ENCODE data around the gene YPEL3.

YPEL3 gene

DNA sequence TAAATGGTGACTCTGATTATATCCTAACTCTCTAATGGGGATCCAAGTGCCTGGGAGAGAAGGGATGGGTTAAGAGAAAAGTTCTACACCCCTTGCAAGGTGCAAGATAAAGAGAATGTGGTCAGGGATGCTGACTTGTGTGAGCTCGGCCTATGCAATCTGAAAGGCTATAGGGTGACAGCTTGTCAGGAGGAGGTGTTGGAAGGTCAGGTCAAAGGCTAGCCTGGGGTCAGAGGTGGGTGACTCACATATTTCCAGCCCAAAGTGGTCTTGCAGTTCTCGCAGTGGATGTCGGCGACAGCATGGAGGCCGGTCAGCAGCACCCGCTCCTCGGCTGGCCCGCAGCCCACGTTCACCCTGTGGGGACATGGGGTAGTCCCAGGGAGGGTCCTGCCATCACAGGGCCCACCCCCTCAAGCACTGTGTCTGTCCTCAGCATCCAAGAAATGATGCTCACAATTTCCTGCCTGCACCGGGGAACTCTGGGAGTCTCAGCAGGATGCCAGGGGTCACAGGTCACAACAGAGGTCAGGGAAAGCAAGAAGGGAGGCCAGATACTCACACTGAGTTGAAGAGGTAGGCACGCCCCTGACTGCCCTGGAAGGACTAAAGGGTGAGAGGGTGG lies 1.4 kb downstream of the YPEL3 start:
- no peak for DNase-seq (ENCODE audit: low read depth, low spot score)
- no peak overlapping the region for H3K4me3 ChIP-seq (ENCODE audit: low read length)

DNA sequence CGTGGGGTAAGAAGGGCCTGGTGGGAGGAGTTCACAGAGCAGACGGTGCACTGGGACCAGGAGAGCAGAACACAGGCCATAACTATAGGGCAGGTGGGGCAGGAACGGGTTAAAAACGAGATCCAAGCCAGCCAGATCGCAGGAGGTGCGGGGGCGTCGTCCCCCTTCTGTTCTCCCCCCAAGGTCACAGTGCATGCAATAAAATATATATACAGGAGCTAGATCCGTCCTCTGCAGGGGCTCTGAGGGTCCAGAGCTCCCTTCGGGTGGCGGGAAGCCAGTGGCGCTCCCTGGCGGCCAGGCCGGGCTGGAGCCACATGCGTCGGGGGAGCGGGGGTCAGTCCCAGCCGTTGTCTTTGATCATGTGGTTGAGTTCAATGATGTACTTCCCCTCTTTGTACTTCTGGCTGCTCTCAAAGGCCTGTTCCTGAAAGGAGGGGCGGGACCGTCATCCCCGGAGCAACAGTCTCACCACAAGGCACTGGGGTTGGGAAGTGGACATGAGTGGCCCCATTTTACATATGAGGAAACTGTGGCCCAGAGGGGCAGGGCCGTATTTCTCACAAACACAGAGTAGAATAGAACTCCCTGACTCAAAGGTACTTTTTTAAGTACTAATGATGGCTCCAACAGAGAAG lies 3.5 kb downstream of the YPEL3 start:
- peak overlapping the region; percentile 92 for H3K4me3 ChIP-seq (ENCODE audit: low read length)
- peak; percentile 76 for DNase-seq (ENCODE audit: low read depth, low spot score)

DNA sequence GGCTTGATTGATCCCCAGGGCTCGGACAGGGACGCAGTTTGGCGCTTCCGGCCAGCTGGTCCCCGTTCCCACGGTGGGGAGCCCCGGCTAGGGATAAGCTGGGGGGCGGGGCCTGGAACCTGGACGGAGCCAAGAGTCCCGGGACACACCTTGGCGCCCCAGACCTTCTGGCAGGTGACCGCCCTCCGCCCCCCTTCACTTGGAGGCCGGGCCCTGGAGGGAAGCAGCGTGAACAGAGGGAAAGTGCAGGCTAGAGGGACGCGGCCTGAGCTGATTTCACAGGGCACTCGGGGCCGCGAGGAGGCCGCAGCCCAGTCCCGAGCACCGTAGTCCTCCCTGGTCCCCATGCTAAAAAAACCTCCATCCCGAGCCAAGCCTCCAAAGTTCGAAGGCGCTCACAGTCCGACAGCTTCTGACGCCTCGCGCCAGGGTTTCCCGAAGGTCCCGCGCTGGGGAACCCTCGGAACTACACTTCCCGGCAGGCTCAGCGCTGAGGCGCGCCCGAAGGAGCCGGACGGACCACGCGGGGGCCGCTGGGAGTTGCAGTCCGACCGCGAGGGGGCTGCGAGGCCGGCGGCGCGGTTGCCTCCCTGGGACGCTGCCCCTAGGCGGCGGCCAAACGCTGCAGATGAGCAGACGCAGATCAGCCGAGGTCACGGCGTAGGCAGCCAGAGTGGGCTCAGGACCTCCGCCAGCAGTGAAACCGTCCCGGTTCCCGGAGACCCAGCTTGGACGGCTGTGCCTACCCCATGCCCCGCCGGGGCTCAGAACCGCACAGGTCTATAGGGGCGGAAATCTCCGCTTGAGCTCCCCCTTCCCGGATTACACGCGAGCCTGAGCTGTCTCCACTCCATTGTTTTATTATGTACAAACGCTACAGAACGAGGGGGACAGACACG lies 4.3 kb downstream of the YPEL3 start, which contains the start of gene TBX6:
TBX6 (minus strand) TSS at position 451 of the 899 bp plus-strand sequence. CDS start 731 bp downstream, outside the sequence.
- H3K4me3 ChIP-seq (ENCODE audit: low read length), result peak within 1 kb of the TSS; percentile 92
- DNase-seq (ENCODE audit: low read depth, low spot score), result peak; percentile 87

DNA sequence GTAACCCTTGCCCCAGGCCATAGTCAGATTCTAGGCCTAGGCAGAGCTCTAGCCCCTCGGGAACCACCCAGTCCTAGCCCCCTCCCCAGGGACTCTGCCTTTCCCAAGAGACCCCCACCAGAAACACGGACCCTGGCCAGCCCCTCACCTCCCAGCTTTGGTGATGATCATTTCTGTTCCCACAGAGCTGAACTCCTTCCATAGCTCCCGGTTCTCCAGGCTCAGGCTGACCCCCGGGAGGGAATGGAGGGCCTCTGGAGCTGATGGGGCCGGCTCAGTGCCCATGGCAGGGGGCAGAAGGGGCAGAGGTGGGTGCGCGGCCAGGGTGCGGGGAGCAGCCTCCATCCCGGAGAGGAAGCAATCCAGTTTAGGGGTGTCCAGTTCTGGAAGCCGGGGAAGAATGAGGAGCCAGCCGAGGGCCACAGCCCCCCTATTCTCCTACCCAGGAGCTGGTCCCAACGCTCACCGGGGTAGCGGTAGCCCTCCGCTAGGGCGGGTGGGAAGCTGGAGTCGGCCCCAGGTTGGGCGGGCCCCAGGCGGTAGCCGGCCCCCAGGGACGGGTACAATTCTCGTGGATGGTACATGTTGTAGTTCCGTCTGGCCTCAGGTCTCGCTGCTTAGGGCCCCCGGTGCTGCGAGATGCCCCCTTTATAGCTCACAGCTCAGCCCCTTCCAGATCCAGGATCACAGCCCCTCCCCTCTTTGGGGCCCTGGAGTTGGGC lies 5.2 kb downstream of the YPEL3 start:
- no peak overlapping the region for H3K4me3 ChIP-seq (ENCODE audit: low read length)
- no peak for DNase-seq (ENCODE audit: low read depth, low spot score)

DNA sequence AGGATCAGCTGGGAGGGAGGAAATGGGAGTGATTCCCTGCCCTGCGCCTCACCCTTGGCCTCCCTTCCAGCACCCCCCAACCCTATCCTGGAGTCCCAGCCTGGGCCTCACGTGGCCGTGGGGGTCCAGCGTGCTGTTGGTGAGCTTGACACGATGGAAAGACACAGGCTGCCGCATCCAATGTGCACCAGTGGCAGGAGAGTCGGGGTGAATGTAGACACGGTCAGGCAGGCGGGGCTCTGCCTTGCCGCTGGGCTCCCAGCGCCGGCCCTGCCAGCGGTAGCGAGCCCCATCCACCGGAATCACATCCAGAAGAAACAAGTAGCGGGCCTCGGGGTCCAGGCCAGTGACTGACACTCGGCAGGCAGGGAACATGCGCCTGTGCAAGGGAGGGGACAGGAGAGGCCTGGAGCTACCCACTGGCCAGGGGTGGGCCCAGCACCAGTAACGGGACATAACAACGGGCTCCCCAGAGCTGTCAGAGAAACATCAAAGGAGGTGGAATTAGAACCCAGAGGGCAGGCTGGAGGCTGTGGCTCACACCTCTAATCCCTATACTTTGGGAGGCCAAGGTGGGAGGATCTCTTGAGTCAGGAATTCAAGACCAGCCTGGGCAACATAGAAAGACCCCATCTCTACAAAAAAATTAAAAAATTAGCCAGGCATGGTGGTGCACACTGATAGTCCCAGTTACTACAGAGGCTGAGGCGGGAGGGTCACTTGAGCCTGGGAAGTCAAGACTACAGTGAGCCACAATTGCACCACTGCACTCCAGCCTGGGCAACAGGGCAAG lies 7.0 kb downstream of the YPEL3 start:
- no peak overlapping the region for H3K4me3 ChIP-seq (ENCODE audit: low read length)
- no peak for DNase-seq (ENCODE audit: low read depth, low spot score)

DNA sequence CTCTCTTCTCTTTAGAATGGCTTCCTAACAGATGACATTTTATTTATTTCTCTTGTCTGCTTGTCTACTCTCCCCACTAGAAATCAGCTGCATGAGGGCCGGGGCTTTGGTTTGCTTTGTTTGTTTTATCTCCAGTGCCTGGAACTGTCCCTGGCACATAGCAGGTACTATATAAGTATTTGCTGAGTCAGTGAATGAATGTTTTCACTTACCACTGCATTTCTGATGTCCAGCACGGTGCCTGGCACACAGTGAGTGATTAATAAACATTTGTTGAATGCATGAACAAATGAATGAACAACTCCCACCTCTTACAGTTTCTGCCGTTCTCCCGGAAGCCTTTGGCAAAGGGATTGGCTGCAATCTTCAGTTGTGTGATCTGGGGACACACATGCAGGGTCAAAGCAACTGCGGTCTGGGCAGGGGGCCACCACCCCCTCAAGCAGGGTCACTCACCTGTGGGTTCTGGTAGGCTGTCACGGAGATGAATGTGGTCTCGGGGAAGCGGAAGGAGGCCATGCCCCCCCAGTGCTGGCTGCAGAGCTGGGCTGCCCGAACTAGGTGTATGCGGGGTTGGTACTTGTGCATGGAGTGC lies 7.7 kb downstream of the YPEL3 start:
- H3K4me3 ChIP-seq (ENCODE audit: low read length), result no peak overlapping the region
- DNase-seq (ENCODE audit: low read depth, low spot score), result no peak

DNA sequence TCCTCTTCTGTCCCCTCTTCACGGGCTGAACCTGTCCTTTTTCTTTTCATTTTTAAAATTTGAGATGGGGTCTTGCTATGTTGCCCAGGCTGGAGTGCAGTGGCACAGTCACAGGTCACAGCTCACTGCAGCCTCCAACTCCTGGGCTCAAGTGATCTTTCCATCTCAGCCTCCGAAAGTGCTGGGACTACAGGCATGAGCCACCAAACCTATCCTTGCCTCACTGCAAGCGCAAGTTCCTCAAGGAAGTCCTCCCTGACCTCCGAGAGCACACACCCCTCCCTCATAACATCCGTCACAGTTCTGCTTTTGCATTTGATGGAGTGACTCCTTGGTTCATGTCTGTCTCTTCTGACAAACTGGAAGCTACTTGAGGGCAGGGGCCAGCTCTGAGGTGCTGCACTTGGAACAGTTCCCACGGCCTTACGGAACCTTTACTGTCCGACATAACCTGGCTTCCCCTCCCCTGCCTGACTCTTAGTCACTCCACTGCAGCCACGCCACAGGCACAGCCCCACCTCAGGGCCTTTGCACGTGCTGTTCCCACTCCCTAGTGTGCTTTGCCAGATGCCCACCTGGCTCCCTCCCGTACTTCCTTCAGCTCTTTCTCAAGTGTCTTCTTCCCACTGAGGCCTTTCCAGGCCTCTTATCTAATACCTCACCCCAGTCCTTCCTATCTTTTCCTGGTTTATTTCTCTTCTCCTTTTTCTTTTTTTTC lies 8.7 kb downstream of the YPEL3 start:
- DNase-seq (ENCODE audit: low read depth, low spot score), result no peak
- H3K4me3 ChIP-seq (ENCODE audit: low read length), result no peak overlapping the region

DNA sequence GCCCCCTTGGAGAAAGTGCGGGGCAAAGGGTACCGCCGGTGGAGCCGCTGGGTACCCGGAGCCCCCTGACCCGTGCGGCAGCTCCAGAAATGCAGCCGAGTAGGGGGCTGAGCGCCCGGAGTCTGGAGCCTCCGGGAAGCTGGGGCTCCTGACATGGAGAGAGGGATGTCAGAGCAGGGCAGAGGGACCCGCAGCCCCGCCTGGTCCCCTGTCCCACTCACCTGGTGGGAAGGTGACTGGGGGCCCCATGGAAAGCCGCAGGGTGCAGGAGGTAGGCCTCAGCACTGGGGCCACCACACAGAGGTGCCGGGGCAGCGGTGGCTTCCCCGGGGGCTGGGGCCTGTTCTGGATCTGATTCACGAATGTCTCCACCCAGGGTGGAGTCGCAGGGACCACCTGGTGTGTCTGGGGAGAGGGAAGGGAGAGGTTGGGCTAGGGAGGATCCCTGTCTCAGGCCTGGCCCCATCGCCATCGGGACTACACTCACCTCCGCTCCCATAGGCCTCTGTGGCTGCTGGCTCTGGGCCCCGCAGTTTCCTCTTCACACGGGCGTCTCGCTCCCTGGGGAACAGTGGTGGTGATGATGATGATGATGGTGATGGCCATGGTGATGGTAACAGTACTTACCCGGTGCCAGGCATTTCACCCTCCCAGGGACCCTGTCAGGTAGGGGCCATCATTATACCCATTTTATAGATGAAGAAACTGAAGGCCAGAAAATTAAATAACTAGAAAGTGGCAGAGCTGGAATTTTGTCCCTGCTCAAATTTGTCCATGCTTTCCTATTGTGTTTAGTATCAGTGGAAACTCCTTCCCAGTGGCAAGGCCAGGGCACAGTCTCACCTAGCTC lies 9.5 kb downstream of the YPEL3 start:
- no peak for DNase-seq (ENCODE audit: low read depth, low spot score)
- no peak overlapping the region for H3K4me3 ChIP-seq (ENCODE audit: low read length)

DNA sequence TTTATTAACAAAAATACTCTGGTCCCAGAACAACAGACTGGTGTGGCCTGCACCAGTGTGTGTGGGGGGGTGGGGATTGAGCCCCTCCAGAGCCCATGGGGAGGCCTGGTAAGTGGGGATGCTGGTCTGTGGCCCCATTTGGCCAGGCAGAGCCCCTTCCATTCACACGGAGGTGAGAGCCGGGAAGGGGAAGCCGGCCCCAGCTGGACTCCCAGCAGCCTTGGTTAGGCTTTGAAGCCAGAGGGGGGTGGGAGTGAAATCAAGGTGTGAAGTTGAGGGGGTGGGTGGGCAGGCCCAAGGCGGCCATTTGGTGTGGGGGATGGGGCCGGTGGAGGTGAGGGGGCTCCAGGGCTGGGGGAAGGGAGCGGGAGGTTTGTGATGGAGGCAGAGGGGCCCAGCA lies 10.2 kb downstream of the YPEL3 start:
- DNase-seq (ENCODE audit: low read depth, low spot score), result no peak

DNA sequence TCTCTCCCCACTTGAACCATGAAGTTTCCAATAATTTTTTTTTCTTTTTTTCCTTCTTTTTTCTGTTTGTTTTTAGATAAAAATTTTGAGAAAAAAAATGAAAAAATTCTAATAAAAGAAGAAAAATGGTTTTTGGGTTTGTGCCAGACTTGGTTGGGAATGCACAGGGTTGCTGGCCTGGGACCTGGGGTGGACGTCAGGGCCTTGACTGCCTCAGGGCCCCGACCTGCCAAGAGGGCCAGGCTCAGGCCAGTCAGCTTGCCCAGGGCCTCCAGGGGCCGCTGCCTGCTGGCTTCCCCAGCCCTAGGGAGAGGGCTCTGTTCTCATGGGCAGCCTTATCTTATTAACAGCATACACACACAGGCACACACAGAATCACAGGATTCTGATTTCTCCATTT lies 10.8 kb downstream of the YPEL3 start:
- DNase-seq (ENCODE audit: low read depth, low spot score), result no peak
- H3K4me3 ChIP-seq (ENCODE audit: low read length), result no peak overlapping the region

More for the DNA sequence above, 10.2 kb downstream of the YPEL3 start:
- H3K4me3 ChIP-seq (ENCODE audit: low read length), result no peak overlapping the region

DNA sequence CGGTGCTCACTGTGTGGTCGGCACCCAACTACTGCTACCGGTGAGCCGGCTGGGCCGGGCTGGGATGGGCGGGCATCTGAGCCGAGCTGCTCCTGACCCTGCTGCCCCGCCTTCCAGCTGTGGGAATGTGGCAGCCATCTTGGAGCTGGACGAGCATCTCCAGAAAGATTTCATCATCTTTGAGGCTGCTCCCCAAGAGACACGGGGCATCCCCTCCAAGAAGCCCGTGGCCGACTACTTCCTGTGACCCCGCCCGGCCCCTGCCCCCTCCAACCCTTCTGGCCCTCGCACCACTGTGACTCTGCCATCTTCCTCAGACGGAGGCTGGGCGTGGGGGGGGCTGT lies 11.2 kb downstream of the YPEL3 start:
- no peak overlapping the region for H3K4me3 ChIP-seq (ENCODE audit: low read length)
- no peak for DNase-seq (ENCODE audit: low read depth, low spot score)

DNA sequence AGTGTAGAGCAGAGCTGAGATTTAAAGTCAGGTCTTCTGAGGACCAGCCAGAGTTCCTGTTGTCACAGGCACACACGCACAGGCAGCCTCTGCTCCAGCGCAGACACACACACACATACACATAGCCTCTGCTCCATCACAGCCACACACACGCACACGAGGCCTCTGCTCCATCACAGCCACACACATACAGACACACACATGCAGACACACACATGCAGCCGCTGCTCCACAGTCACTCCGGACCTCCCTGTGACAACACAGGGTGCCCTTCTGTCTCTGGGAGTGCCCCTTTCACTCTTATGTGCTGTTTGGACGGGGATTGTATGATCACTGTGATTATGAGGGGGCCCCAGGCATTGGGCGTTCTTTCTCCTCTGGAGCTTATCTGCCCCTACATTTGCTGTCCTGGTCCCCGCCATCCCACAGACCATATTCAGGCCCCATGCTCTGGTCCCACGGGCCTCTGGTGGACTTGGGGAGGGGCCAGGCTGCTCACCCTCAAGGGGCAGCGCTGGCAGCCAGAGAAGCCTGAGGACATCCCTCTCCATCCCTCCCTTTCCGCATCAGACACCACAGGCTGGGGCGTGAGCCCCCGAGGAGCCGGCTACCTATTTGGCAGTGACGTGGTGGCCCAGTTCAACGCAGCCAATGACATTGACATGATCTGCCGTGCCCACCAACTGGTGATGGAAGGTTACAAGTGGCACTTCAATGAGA lies 11.8 kb downstream of the YPEL3 start:
- DNase-seq (ENCODE audit: low read depth, low spot score), result no peak
- H3K4me3 ChIP-seq (ENCODE audit: low read length), result no peak overlapping the region

DNA sequence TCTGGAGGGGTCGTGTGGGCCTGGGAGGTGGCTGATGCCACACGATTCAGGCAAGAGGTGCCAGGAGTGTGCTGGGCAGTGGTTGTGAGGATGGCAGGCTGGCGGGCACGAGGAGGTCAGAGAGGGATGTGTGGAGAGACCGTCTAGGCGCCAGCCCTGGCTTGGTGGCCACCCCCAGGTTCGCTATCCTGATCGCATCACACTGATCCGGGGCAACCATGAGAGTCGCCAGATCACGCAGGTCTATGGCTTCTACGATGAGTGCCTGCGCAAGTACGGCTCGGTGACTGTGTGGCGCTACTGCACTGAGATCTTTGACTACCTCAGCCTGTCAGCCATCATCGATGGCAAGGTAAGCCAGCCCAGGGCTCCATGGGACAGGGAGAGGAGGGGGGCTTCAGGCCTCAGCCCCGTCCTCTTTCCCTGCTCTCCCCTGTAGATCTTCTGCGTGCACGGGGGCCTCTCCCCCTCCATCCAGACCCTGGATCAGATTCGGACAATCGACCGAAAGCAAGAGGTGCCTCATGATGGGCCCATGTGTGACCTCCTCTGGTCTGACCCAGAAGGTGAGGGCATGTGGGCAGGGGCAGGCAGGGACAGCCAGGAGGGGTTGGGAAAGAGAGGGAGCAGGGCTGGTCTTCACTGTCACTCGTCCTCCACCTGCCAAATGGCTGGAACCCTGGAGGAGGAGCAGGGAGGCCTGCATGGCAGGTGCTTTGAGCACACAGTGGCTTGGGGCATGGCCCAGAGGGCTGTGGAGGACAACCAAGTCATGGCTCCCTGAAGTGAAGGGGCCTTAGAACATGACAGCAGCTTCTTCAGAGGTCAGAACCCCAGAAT lies 12.6 kb downstream of the YPEL3 start:
- no peak overlapping the region for H3K4me3 ChIP-seq (ENCODE audit: low read length)
- no peak for DNase-seq (ENCODE audit: low read depth, low spot score)

DNA sequence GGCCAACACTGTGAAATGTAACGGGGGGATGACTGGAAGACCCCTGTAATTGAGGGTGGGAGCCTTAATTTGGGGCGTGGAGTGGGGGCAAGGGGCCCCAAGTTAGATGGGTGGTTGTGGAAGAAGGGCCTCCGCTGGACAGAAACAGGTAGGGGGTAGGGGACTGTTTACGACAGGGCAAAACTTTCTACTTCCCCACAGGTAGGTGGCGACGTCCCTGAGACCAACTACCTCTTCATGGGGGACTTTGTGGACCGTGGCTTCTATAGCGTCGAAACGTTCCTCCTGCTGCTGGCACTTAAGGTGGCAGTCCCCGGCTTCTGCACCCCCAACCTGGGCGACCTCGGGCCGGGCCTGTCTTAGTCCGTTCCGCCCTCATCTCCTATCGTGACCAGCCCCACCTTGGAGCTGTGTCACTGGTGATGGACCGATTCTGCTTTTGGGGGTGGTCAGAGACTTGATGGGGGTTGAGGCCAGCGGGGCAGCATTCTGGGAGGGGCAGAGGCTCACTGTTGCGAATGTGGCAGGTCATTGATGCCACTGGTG lies 13.4 kb downstream of the YPEL3 start:
- DNase-seq (ENCODE audit: low read depth, low spot score), result no peak
- no peak overlapping the region for H3K4me3 ChIP-seq (ENCODE audit: low read length)

DNA sequence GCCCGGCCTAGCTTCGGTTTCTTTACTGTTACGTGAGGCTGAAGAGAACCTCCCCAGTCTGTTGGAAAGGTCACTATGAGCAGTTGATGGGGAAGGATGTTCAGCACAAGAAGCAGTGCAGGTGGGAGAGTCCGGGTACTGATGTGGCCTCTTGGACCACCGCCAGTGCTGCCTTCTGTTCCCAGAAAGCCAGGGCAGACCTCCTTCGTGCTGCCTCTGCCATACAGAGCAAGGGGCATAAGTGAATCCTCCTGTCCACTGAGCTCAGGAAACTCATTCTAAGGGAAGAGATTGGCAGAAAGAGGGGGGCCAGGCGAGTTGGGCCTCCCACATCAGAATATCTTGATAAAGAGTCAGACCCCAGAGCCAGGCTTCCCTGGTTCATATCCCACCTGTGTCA lies 16.5 kb downstream of the YPEL3 start:
- no peak overlapping the region for H3K4me3 ChIP-seq (ENCODE audit: low read length)
- no peak for DNase-seq (ENCODE audit: low read depth, low spot score)
